H9 (cell line): ENCODE data around the gene PLD5. TPM values are rescaled to one million over a fixed set of nuclear protein-coding genes. Genes with fewer than 3 reads are reported as not detected.

ENCODE experiments used
- DNase-seq: peaks from one replicate; pipeline ENCODE4 v3.0.0-alpha.2; 2017
- H2AFZ ChIP-seq: one replicate; pipeline ENCODE4 v1.6.1; 2013; ENCODE audit warnings: mild to moderate bottlenecking, low read length, control low read depth, moderate library complexity
- H2AK5ac ChIP-seq: 2 replicates; pipeline ENCODE4 v1.6.1; 2013; ENCODE audit warnings: low read length, control low read depth, mixed read lengths; ENCODE audit not compliant: insufficient read length
- H2BK120ac ChIP-seq: one replicate; pipeline ENCODE4 v1.6.1; 2013; ENCODE audit warnings: low read depth, mild to moderate bottlenecking, low read length, control low read depth, inconsistent platforms; ENCODE audit not compliant: poor library complexity, severe bottlenecking
- H2BK12ac ChIP-seq: 2 replicates; pipeline ENCODE4 v1.6.1; 2013; ENCODE audit warnings: low read length, control low read depth, mixed read lengths, low read depth; ENCODE audit not compliant: insufficient read length
- H2BK15ac ChIP-seq: 2 replicates; pipeline ENCODE4 v1.6.1; 2013; ENCODE audit warnings: low read depth, low read length, control low read depth
- H2BK20ac ChIP-seq: one replicate; pipeline ENCODE4 v1.6.1; 2013; ENCODE audit warnings: low read depth, mild to moderate bottlenecking, low read length, control low read depth, inconsistent platforms; ENCODE audit not compliant: poor library complexity, severe bottlenecking
- H2BK5ac ChIP-seq: 2 replicates; pipeline ENCODE4 v1.6.1; 2013; ENCODE audit warnings: low read length, control low read depth, mixed read lengths; ENCODE audit not compliant: insufficient read length
- H3K14ac ChIP-seq: 2 replicates; pipeline ENCODE4 v1.6.1; 2013; ENCODE audit warnings: low read length, control low read depth; ENCODE audit not compliant: insufficient read depth
- H3K18ac ChIP-seq: 2 replicates; pipeline ENCODE4 v1.6.1; 2013; ENCODE audit warnings: low read depth, mild to moderate bottlenecking, mixed read lengths, low read length, control low read depth; ENCODE audit not compliant: insufficient read length
- H3K23ac ChIP-seq: 2 replicates; pipeline ENCODE4 v1.6.1; 2013; ENCODE audit warnings: low read length, control low read depth, mixed read lengths, low read depth; ENCODE audit not compliant: insufficient read length
- H3K23me2 ChIP-seq: 2 replicates; pipeline ENCODE4 v1.6.1; 2013; ENCODE audit warnings: low read depth, mild to moderate bottlenecking, mixed read lengths, low read length, control low read depth; ENCODE audit not compliant: insufficient read length, poor library complexity, severe bottlenecking
- H3K27ac ChIP-seq: 2 replicates; pipeline ENCODE4 v1.5.1; 2013; ENCODE audit warnings: low read length, control low read depth, mixed read lengths, low read depth; ENCODE audit not compliant: insufficient read length
- H3K27me3 ChIP-seq: 2 replicates; pipeline ENCODE4 v1.6.1; 2013; ENCODE audit warnings: low read length, control low read depth, inconsistent platforms; ENCODE audit not compliant: insufficient read depth
- H3K4ac ChIP-seq: 2 replicates; pipeline ENCODE4 v1.6.1; 2013; ENCODE audit warnings: low read depth, mild to moderate bottlenecking, control low read depth, inconsistent platforms, low read length, moderate library complexity
- H3K4me1 ChIP-seq: 2 replicates; pipeline ENCODE4 v1.6.1; 2013; ENCODE audit warnings: low read length, control low read depth, inconsistent platforms; ENCODE audit not compliant: insufficient read depth
- H3K4me2 ChIP-seq: 2 replicates; pipeline ENCODE4 v1.6.1; 2013; ENCODE audit warnings: low read length, control low read depth, mixed read lengths; ENCODE audit not compliant: insufficient read length, insufficient read depth
- H3K56ac ChIP-seq: 2 replicates; pipeline ENCODE4 v1.6.1; 2013; ENCODE audit warnings: low read depth, mild to moderate bottlenecking, mixed read lengths, low read length, control low read depth; ENCODE audit not compliant: insufficient read length
- H3K79me1 ChIP-seq: 2 replicates; pipeline ENCODE4 v1.6.1; 2013; ENCODE audit warnings: low read depth, mild to moderate bottlenecking, moderate library complexity, low read length, control low read depth, inconsistent platforms; ENCODE audit not compliant: insufficient read depth, poor library complexity, severe bottlenecking
- H3K79me2 ChIP-seq: 2 replicates; pipeline ENCODE4 v1.6.1; 2013; ENCODE audit warnings: low read length, control low read depth, inconsistent platforms; ENCODE audit not compliant: insufficient read depth
- H3K9ac ChIP-seq: 2 replicates; pipeline ENCODE4 v1.6.1; 2013; ENCODE audit warnings: low read length, control low read depth, mixed read lengths; ENCODE audit not compliant: insufficient read length; ENCODE audit errors: extremely low read depth
- H3K9me3 ChIP-seq: one replicate; pipeline ENCODE4 v1.6.1; 2013; ENCODE audit warnings: low read depth, low read length, inconsistent platforms; ENCODE audit not compliant: control insufficient read depth
- H3T11ph ChIP-seq: one replicate; pipeline ENCODE4 v1.6.1; 2013; ENCODE audit warnings: mild to moderate bottlenecking, low read length, control low read depth, inconsistent platforms
- H4K20me1 ChIP-seq: one replicate; pipeline ENCODE4 v1.6.1; 2013; ENCODE audit not compliant: control insufficient read depth, insufficient read length, insufficient read depth
- H4K5ac ChIP-seq: 2 replicates; pipeline ENCODE4 v1.6.1; 2013; ENCODE audit warnings: low read depth, mild to moderate bottlenecking, mixed read lengths, low read length, control low read depth; ENCODE audit not compliant: insufficient read length
- H4K8ac ChIP-seq: replicated peaks from 2 replicates; pipeline ENCODE4 v1.6.1; 2013; ENCODE audit warnings: low read length, control low read depth, mixed read lengths, low read depth; ENCODE audit not compliant: insufficient read length
- H4K91ac ChIP-seq: 2 replicates; pipeline ENCODE4 v1.6.1; 2013; ENCODE audit warnings: low read depth, mild to moderate bottlenecking, moderate library complexity, mixed read lengths, low read length, control low read depth; ENCODE audit not compliant: insufficient read length
- H3K27ac Mint-ChIP-seq, 3 experiments: 2 replicates in 2 of 3; 3 replicates in 1 of 3; pipeline ENCODE4 v1.8.0; 2020 to 2021; ENCODE audit warnings: mixed read lengths in 3 of 3, mild to moderate bottlenecking in 1 of 3, moderate library complexity in 1 of 3
- H3K27me3 Mint-ChIP-seq: 2 replicates; pipeline ENCODE4 v1.8.0; 2021; ENCODE audit warnings: low read depth, mild to moderate bottlenecking, moderate library complexity, mixed read lengths
- H3K36me3 Mint-ChIP-seq, 3 experiments: 2 replicates in 2 of 3; 3 replicates in 1 of 3; pipeline ENCODE4 v1.8.0; 2020 to 2021; ENCODE audit warnings: low read depth in 3 of 3, mixed read lengths in 3 of 3; ENCODE audit not compliant: insufficient read depth in 1 of 3
- H3K4me1 Mint-ChIP-seq, 2 experiments: 2 replicates each; pipeline ENCODE4 v1.8.0; 2020; ENCODE audit warnings: mixed read lengths in 2 of 2
- H3K4me3 Mint-ChIP-seq, 2 experiments: 2 replicates in 1 of 2; 3 replicates in 1 of 2; pipeline ENCODE4 v1.8.0; 2020 to 2021; ENCODE audit warnings: mild to moderate bottlenecking in 2 of 2, mixed read lengths in 2 of 2, moderate library complexity in 1 of 2
- H3K9me3 Mint-ChIP-seq, 2 experiments: 2 replicates in 1 of 2; 3 replicates in 1 of 2; pipeline ENCODE4 v1.8.0; 2020; ENCODE audit warnings: mild to moderate bottlenecking in 2 of 2, mixed read lengths in 2 of 2, moderate library complexity in 1 of 2
- CTCF ChIP-seq: fragments of 200-600 bp; sonication (generic); conservative IDR thresholded peaks from 3 replicates; pipeline ENCODE4 v1.8.0; 2021; ENCODE audit warnings: antibody characterized with exemption, mild to moderate bottlenecking
- WGBS: extraction: QIAGEN DNeasy Blood & Tissue Kit; methylation state at CpG from one replicate; pipeline ENCODE4 v1.1.7; 2013; ENCODE audit warnings: missing lambda C conversion rate, low lambda C conversion rate, mixed read lengths; ENCODE audit not compliant: insufficient read length; ENCODE audit errors: extremely low coverage; 5-methylcytosine and 5-hydroxymethylcytosine counted together
- total RNA-seq: library from RNA; stranded (reverse); gene quantifications from 2 replicates; pipeline ENCODE4 v1.2.1, GENCODE V29; 2021

PLD5 gene
- total RNA-seq, 1 experiment from 2014 or later, result 5.2 TPM

DNA sequence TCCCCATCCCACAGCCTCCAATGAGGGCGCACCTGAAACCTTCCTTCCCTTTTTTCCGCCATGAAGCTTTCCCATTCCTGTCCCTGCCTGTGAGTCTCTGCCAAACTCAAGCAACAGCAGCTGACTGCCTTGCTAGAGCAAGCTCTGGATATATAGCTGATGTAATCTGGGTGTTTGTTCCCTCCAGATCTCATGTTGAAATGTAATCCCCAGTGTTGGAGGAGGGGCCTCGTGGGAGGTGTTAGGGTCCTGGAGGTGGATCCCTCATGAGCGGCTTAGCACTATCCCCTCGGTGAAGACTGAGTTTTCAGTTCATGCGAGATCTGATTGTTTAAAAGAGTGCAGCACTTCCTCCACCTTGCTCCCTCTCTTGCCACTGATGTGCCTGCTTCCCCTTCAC lies 321.2 kb downstream of the PLD5 start:
- Histone ChIP-seq H3K14ac (no peak overlapping the region), H3K23ac (no peak overlapping the region), H2BK15ac (no peak overlapping the region), H4K91ac (no peak overlapping the region), H3K79me1 (no peaks in the 10 kb centered on the region), H3K9ac (no peak overlapping the region), H4K8ac (no peak overlapping the region), H3K27me3 (no peaks in the 10 kb centered on the region), H3K79me2 (no peaks in the 10 kb centered on the region), H2BK120ac (no peak overlapping the region), H3K4ac (no peak overlapping the region), H2BK5ac (no peak overlapping the region), H3K23me2 (no peaks in the 10 kb centered on the region), H4K5ac (no peak overlapping the region), H3K9me3 (no peaks in the 10 kb centered on the region), H2AFZ (no peak overlapping the region), H3K4me2 (no peak overlapping the region), H3K27ac (no peak overlapping the region), H2BK12ac (no peak overlapping the region), H2BK20ac (no peak overlapping the region), H3K18ac (no peak overlapping the region), H3T11ph (no peak overlapping the region), H2AK5ac (no peak overlapping the region), H3K56ac (no peak overlapping the region), H3K4me1 (no peaks in the 10 kb centered on the region), H4K20me1 (no peaks in the 10 kb centered on the region)
- Mint-ChIP-seq H3K4me1 (peaks cover 23 to 31% of the 10 kb centered on the region in 2 experiments), H3K4me3 (no peak overlapping the region), H3K27me3 (no peaks in the 10 kb centered on the region), H3K36me3 (peaks cover 2 to 16% (median 9%) of the 10 kb centered on the region in 3 experiments; a peak in 6 of 7 replicates), H3K27ac (peak overlapping the region in 1 of 3 experiments; percentile 12; a peak in 1 of 7 replicates), H3K9me3 (peaks cover 6 to 10% of the 10 kb centered on the region in 2 experiments)
- no peak for TF ChIP-seq CTCF
- no peak for DNase-seq
- no CpG with 5 or more reads among the region's 6 CpGs for WGBS
